GM13977 (cell line): Measurements from ENCODE around the gene TSPAN7.
A peak's percentile ranks its signal among the peaks of the same experiment; 100 is the strongest.

Experiments
- DNase-seq: peaks from one replicate; pipeline ENCODE4 v3.0.0; 2012; ENCODE audit warnings: low spot score
- in situ Hi-C: fragments of 300-500 bp; cut with MboI; formaldehyde crosslinking; loops from one replicate; pipeline ENCODE4 v1.12.0; 2022; ENCODE audit warnings: low sequenced_read_pairs, low pct_unique_long_range_greater_than_20kb, mixed read lengths, inconsistent platforms; ENCODE audit not compliant: unreplicated experiment
- TF ChIP-seq, protein P1 (sequence below): IDR thresholded peaks from 2 replicates; pipeline ENCODE4 v1.5.1; 2012; ENCODE audit warnings: mild to moderate bottlenecking, control low read depth; ENCODE audit not compliant: insufficient read depth; ENCODE audit errors: extremely low read depth, missing control alignments

TSPAN7 gene

DNA sequence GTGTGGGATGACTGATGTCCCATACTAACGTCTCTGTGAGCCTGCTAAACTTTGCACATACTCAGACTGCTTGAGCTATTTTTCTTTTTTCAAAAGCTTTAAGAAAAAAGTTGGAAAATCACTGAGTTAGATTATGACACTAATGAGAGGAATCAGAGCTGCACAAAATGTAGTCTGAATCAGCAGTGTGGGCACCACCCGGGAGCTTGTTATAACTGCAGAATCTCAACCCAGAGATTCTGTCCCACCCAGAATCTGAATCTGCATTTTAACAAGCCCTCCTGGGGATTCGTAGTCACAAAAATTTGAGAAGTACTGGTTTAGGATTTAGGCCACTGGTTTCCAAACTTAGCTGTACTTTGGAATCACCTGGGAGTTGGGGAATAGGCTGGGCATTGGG, 137.8 kb downstream of the TSPAN7 start:
- TF ChIP-seq, protein P1, sequence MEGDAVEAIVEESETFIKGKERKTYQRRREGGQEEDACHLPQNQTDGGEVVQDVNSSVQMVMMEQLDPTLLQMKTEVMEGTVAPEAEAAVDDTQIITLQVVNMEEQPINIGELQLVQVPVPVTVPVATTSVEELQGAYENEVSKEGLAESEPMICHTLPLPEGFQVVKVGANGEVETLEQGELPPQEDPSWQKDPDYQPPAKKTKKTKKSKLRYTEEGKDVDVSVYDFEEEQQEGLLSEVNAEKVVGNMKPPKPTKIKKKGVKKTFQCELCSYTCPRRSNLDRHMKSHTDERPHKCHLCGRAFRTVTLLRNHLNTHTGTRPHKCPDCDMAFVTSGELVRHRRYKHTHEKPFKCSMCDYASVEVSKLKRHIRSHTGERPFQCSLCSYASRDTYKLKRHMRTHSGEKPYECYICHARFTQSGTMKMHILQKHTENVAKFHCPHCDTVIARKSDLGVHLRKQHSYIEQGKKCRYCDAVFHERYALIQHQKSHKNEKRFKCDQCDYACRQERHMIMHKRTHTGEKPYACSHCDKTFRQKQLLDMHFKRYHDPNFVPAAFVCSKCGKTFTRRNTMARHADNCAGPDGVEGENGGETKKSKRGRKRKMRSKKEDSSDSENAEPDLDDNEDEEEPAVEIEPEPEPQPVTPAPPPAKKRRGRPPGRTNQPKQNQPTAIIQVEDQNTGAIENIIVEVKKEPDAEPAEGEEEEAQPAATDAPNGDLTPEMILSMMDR = no peak
- DNase-seq = no peak
- in situ Hi-C loops = no loop called here

DNA sequence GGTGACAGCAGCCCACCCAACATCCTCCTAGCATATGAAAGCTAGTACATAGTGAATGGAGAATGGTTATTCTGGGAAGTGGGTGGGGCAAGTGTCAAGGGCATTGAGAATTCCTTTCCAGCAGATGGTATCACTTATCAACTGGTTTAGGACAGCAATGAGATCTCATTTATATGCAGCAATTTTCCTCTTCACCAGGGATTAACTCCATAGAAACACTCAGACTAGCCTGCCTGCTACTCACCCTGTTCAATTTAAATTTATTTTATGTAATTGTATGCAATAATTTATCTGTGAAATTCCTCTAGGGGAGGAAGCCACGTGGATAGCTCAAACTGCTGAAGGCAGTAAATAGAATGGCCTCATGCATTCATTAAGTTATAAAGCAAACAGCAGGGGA, 138.4 kb downstream of the TSPAN7 start:
- in situ Hi-C loops = no loop called here
- no peak for DNase-seq

DNA sequence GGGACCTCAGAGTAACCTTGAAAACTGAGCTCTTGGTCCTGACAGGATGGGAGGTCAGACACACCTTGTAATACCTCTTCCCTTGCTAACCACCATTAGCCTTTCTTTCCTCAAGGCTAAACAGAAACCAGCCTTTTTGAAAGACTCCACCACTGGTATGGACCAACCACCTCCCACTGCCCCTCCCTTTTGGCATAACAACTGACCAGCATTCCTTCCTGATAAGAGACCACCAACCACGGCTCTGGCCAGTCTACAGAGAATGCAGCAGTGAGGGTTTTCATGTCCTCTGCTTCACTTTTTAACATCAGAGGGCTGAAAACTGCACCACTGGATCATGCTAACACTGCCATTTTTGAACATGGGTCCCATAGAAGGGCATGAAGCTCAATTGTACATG, 139.7 kb downstream of the TSPAN7 start:
- no peak for DNase-seq
- TF ChIP-seq, protein P1 = no peak
- in situ Hi-C loops = no loop called here

More for the DNA sequence above, 138.4 kb downstream of the TSPAN7 start:
- TF ChIP-seq, protein P1 = no peak

DNA sequence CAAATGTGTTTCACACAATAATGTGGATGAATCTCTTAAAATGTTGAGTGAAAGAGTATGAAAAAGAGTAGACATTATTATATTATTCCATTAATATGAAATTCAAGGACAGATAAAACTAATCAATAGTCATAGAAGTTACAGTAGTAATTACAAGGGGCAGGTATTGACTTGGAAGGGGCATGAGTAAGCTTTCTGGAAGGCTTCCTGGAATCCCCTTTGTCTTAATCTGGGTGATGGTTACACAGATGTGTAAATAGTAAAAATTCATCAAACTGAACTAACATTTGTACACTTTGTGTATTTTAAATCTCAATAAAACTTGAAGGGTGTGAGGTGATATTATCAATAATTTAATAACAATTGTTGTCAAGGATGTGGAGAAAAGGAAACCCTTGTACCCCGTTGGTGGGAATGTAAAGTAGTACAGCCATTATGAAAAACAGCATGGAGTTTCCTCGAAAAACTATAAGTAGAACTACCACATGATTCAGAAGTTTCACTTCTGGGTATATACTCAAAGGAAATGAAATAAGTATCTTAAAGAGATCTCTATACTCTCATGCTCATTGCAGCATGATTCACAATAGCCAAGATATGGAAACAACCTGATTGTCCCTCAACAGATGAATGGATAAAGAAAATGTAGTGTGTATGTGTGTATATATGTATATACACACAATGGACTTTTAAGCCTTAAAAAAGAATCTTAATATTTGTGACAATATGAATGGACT, 143.0 kb downstream of the TSPAN7 start:
- in situ Hi-C loops = no loop called here
- DNase-seq = no peak
- TF ChIP-seq, protein P1 = no peak

DNA sequence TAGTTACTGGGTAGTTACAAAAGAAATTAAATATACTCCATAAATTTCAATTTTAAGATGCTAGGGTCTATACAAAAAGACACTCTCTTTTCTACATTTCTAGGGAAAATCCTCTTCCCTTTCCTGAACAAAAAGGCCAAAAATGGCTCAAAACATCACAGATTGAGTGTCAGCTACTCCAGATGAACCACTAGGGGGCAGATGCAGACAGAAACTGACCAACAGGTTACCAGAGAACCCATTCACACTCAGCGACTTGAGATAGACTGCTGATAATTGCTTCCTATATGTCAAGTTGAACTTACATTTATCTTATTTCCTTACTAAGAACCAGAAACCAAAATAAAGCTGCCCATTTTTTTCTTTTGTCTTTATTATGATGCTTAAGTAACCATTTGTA, 156.5 kb downstream of the TSPAN7 start:
- in situ Hi-C loops = no loop called here
- DNase-seq = peak; percentile 19
- TF ChIP-seq, protein P1 = peak; percentile 63

DNA sequence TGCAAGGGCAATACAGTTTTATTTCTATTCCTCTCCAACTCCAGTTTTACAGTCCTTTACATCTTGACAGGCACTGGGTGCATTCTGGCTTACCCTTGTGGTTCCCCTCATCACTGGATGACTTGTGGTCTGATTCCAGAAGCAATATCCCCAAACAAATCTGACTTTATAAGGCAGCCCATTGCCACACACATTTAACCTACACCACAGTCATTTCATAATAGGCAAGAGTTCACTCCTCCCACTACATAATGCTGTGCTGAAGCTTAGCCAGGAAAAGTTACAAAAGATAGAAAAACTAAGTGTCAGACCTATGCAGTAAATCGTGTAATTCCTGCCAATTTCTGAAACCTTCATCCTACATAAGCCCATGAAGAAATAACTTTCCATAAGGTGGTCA, 157.0 kb downstream of the TSPAN7 start:
- DNase-seq = no peak
- TF ChIP-seq, protein P1 = no peak
- in situ Hi-C loops = no loop called here
